HG02970 (cell line): Measurements from ENCODE around the gene LGR5.

Source experiments
- ATAC-seq: cut with Tn5 transposase; IDR thresholded peaks from one replicate; pipeline ENCODE4 v1.9.1; 2021; ENCODE audit warnings: mild to moderate bottlenecking, moderate library complexity, moderate number of reproducible peaks; ENCODE audit not compliant: unreplicated experiment, low FRiP score

Gene LGR5

GRCh38 chr12:71432936-71433335 is 6.7 kb upstream of the LGR5 start:
- no peak for ATAC-seq

GRCh38 chr12:71436696-71437095 is 2.9 kb upstream of the LGR5 start:
- ATAC-seq, result no peak

GRCh38 chr12:71438670-71439361 is 782 bp upstream of the LGR5 start:
- no peak for ATAC-seq

- no peak for ATAC-seq
Observed at GRCh38 chr12:71439362-71439612, 311 bp upstream of the LGR5 start.

- ATAC-seq, result no peak
Observed at GRCh38 chr12:71440345-71440762, 756 bp downstream of the LGR5 start.

- no peak for ATAC-seq
Observed at GRCh38 chr12:71440763-71441748, 1.5 kb downstream of the LGR5 start.

GRCh38 chr12:71441836-71442566 is 2.4 kb downstream of the LGR5 start:
- no peak for ATAC-seq

- no peak for ATAC-seq
Observed at GRCh38 chr12:71442567-71442931, 3.0 kb downstream of the LGR5 start.

- no peak for ATAC-seq
Observed at GRCh38 chr12:71445071-71445470, 5.5 kb downstream of the LGR5 start.

GRCh38 chr12:71447691-71448132 is 8.1 kb downstream of the LGR5 start:
- no peak for ATAC-seq

- no peak for ATAC-seq
Observed at GRCh38 chr12:71448150-71448581, 8.6 kb downstream of the LGR5 start.

- ATAC-seq, result no peak
Observed at GRCh38 chr12:71449373-71450070, 9.9 kb downstream of the LGR5 start.

- ATAC-seq, result no peak
Observed at GRCh38 chr12:71452006-71452405, 12.4 kb downstream of the LGR5 start.

- ATAC-seq, result no peak
Observed at GRCh38 chr12:71455028-71455737, 15.6 kb downstream of the LGR5 start.

- ATAC-seq, result no peak
Observed at GRCh38 chr12:71456316-71456715, 16.7 kb downstream of the LGR5 start.

GRCh38 chr12:71456990-71457389 is 17.4 kb downstream of the LGR5 start:
- ATAC-seq, result no peak

- no peak for ATAC-seq
Observed at GRCh38 chr12:71460318-71460717, 20.7 kb downstream of the LGR5 start.

GRCh38 chr12:71460850-71461609 is 21.4 kb downstream of the LGR5 start:
- no peak for ATAC-seq

GRCh38 chr12:71461787-71462328 is 22.3 kb downstream of the LGR5 start:
- no peak for ATAC-seq
